M059J (cell line): Measurements from ENCODE around the gene TP73. TPM values are rescaled to one million over a fixed set of nuclear protein-coding genes. Genes with fewer than 3 reads are reported as not detected.

Experiments used
- DNase-seq: peaks from one replicate; pipeline ENCODE4 v3.0.0-alpha.2; 2012; ENCODE audit warnings: low read depth
- total RNA-seq: library from RNA; depleted of rRNA; stranded (reverse); fragments of >200 nt; shearing (Covaris generic); gene quantifications from 2 replicates; pipeline ENCODE4 v1.2.3, GENCODE V29; 2014

TP73 gene
- total RNA-seq, 1 experiment from 2014 or later: 0.91 TPM

GRCh38 chr1:3672231-3672970, 20.1 kb downstream of the TP73 start:
- no peak for DNase-seq

- no peak for DNase-seq
Observed at GRCh38 chr1:3672971-3673361, 20.6 kb downstream of the TP73 start.

GRCh38 chr1:3673381-3674099, 21.2 kb downstream of the TP73 start:
- DNase-seq: no peak

- no peak for DNase-seq
Observed at GRCh38 chr1:3674100-3675094, 22.1 kb downstream of the TP73 start.

GRCh38 chr1:3675436-3675835, 23.1 kb downstream of the TP73 start:
- DNase-seq: no peak

GRCh38 chr1:3676581-3677470, 24.5 kb downstream of the TP73 start:
- DNase-seq: no peak

- no peak for DNase-seq
Observed at GRCh38 chr1:3677484-3677883, 25.2 kb downstream of the TP73 start.

GRCh38 chr1:3678361-3679097, 26.2 kb downstream of the TP73 start:
- no peak for DNase-seq

GRCh38 chr1:3679098-3679555, 26.8 kb downstream of the TP73 start:
- DNase-seq: no peak

- no peak for DNase-seq
Observed at GRCh38 chr1:3679799-3680453, 27.6 kb downstream of the TP73 start.

GRCh38 chr1:3680488-3681230, 28.3 kb downstream of the TP73 start:
- DNase-seq: no peak

GRCh38 chr1:3681231-3681897, 29.0 kb downstream of the TP73 start:
- no peak for DNase-seq

- no peak for DNase-seq
Observed at GRCh38 chr1:3681898-3682806, 29.8 kb downstream of the TP73 start.

GRCh38 chr1:3683197-3683596, 30.9 kb downstream of the TP73 start:
- no peak for DNase-seq

- DNase-seq: no peak
Observed at GRCh38 chr1:3683992-3684391, 31.7 kb downstream of the TP73 start.

- no peak for DNase-seq
Observed at GRCh38 chr1:3685222-3685621, 32.9 kb downstream of the TP73 start.

GRCh38 chr1:3685906-3686305, 33.6 kb downstream of the TP73 start:
- DNase-seq: no peak
